Ishikawa (cell line): ENCODE measurements around the gene CUL4A.

ENCODE experiments used
- CEBPB ChIP-seq: IDR thresholded peaks from 2 replicates; pipeline ENCODE4 v1.6.1; 2012
- CREB1 ChIP-seq: IDR thresholded peaks from 2 replicates; pipeline ENCODE4 v1.6.1; 2012; ENCODE audit warnings: low read depth
- EGR1 ChIP-seq: IDR thresholded peaks from 2 replicates; pipeline ENCODE4 v1.6.1; 2012
- EP300 ChIP-seq: IDR thresholded peaks from 2 replicates; pipeline ENCODE4 v1.6.1; 2012; ENCODE audit warnings: borderline replicate concordance
- FOXM1 ChIP-seq: IDR thresholded peaks from 2 replicates; pipeline ENCODE4 v1.6.1; 2012; ENCODE audit warnings: low read depth, borderline replicate concordance
- MAX ChIP-seq: IDR thresholded peaks from 2 replicates; pipeline ENCODE4 v1.6.1; 2012
- NFIC ChIP-seq: IDR thresholded peaks from 2 replicates; pipeline ENCODE4 v1.6.1; 2012
- RAD21 ChIP-seq: IDR thresholded peaks from 2 replicates; pipeline ENCODE4 v1.6.1; 2012; ENCODE audit warnings: low read depth
- REST ChIP-seq: IDR thresholded peaks from 2 replicates; pipeline ENCODE4 v1.6.1; 2012; ENCODE audit warnings: low read depth, mild to moderate bottlenecking
- TAF1 ChIP-seq: IDR thresholded peaks from 2 replicates; pipeline ENCODE4 v1.6.1; 2012; ENCODE audit warnings: low read depth, mild to moderate bottlenecking
- TCF12 ChIP-seq: IDR thresholded peaks from 2 replicates; pipeline ENCODE4 v1.6.1; 2012; ENCODE audit warnings: low read depth
- TEAD4 ChIP-seq: IDR thresholded peaks from 2 replicates; pipeline ENCODE4 v1.6.1; 2012
- YY1 ChIP-seq: IDR thresholded peaks from 2 replicates; pipeline ENCODE4 v1.6.1; 2012; ENCODE audit warnings: low read depth
- ZBTB7A ChIP-seq: IDR thresholded peaks from 2 replicates; pipeline ENCODE4 v1.6.1; 2012; ENCODE audit warnings: low read depth
- TF ChIP-seq, protein P1 (sequence below): IDR thresholded peaks from 2 replicates; pipeline ENCODE4 v1.6.1; 2012

Gene CUL4A

DNA sequence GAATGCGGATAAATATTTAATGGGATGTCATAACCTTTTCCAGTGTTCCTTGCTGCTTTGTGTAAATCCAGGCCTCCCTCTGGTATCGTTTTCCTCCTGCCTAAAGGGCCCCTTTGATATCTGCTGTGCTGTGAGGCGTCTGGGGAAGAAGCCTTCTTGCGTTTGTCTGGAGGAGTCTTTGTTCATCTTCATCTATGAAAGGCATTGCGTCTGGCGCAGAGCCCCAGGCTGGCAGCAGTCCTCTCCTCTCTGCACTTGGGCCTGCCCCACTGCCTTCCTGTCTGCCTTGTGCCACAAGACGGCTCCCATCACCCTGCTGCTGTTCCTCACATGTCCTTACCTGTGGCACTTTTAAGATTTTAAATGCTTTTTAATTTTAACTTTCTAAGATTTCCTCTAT lies 41.2 kb upstream of the CUL4A start:
- TF ChIP-seq YY1 (no peak), REST (no peak), ZBTB7A (no peak), TAF1 (no peak), RAD21 (no peak), TCF12 (no peak), EP300 (no peak), FOXM1 (no peak), NFIC (no peak), CEBPB (no peak), EGR1 (no peak), TEAD4 (no peak), MAX (no peak), CREB1 (no peak)
- TF ChIP-seq, protein P1, sequence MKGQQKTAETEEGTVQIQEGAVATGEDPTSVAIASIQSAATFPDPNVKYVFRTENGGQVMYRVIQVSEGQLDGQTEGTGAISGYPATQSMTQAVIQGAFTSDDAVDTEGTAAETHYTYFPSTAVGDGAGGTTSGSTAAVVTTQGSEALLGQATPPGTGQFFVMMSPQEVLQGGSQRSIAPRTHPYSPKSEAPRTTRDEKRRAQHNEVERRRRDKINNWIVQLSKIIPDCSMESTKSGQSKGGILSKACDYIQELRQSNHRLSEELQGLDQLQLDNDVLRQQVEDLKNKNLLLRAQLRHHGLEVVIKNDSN, result no peak

- TF ChIP-seq, protein P1, result no peak
- TF ChIP-seq FOXM1 (no peak), TAF1 (no peak), TCF12 (no peak), TEAD4 (no peak), MAX (no peak), YY1 (no peak), EP300 (no peak), REST (no peak), NFIC (no peak), EGR1 (no peak), RAD21 (no peak), ZBTB7A (no peak), CEBPB (no peak)
These were observed 39.8 kb upstream of the CUL4A start for GRCh38 chr13:113169277-113170272.

DNA sequence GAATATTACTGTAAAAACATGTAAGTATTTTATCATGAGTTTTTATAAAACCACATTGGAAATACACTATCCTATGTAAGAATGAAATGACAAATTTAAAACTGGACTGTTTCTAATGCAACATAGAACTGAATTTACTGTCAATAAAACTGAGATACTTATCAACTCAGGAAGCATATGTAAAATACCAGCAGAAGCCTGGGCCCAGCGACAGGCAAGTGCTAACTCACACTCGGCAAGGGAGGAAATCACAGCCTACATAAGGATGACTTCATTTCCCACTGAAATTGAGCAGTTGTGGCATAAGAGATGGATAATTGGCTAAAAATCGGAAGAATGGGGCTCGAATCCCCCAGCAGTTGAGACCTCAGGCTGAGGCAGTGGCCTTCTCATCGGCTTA lies 38.9 kb upstream of the CUL4A start:
- TF ChIP-seq TEAD4, result no peak
- no peak for TF ChIP-seq CREB1

GRCh38 chr13:113171250-113172125 lies 37.9 kb upstream of the CUL4A start:
- no peak for TF ChIP-seq TAF1
- no peak for TF ChIP-seq ZBTB7A

GRCh38 chr13:113172419-113172926 lies 36.9 kb upstream of the CUL4A start:
- TF ChIP-seq TAF1 (no peak), RAD21 (no peak), REST (no peak)
